ENCODE measurements around the gene RPL10L. TPM values are rescaled to one million over a fixed set of nuclear protein-coding genes. Genes with fewer than 3 reads are reported as not detected.

The RPL10L gene
- total RNA-seq, 1 experiment from 2014 or later = not detected

DNA sequence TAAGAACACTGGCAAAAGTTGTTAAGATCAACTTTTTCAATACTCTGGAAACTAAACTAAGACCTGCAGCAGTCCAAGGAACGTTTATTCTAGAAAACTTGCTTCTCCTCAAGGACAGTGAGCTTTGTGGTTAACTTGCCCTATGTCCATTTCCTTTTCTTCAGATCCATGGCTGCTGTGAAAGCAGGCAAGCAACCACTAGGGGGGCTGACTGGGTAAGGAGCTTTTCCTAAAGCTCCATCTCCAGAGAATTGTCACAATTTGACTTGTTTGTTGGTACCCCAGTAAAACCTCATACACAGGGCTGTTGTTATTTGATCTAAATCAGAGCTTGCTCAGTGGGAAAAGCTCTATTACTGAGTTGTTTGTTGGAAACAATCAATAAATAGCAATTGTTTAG is 10.1 kb upstream of the RPL10L start:
- Histone ChIP-seq H3K79me2 (ENCODE audit: insufficient read depth, low read length) (no peaks in the 10 kb centered on the region), H3K4me2 (ENCODE audit: insufficient read depth, insufficient read length, low read length) (no peak overlapping the region), H2AFZ (ENCODE audit: low read length) (no peak overlapping the region), H3K79me1 (ENCODE audit: insufficient read depth, low read depth, low read length, poor library complexity, severe bottlenecking) (no peaks in the 10 kb centered on the region), H3K27ac (ENCODE audit: insufficient read length, low read depth, low read length) (no peak overlapping the region), H3K27me3 (ENCODE audit: insufficient read depth, low read length) (no peaks in the 10 kb centered on the region), H3K4ac (ENCODE audit: low read depth, low read length) (no peak overlapping the region), H2BK120ac (ENCODE audit: low read depth, low read length, poor library complexity, severe bottlenecking) (no peak overlapping the region), H3K23me2 (ENCODE audit: insufficient read length, low read depth, low read length, poor library complexity, severe bottlenecking) (no peaks in the 10 kb centered on the region), H2BK15ac (ENCODE audit: low read depth, low read length) (no peak overlapping the region), H4K8ac (replicated peaks; ENCODE audit: insufficient read length, low read depth, low read length) (no peak overlapping the region), H2BK12ac (ENCODE audit: insufficient read length, low read depth, low read length) (no peak overlapping the region), H3K4me1 (ENCODE audit: insufficient read depth, low read length) (no peaks in the 10 kb centered on the region), H3K18ac (ENCODE audit: insufficient read length, low read depth, low read length) (no peak overlapping the region), H3K9ac (ENCODE audit: extremely low read depth, insufficient read length, low read length) (no peak overlapping the region), H4K91ac (ENCODE audit: insufficient read length, low read depth, low read length) (no peak overlapping the region), H3K14ac (ENCODE audit: insufficient read depth, low read length) (no peak overlapping the region), H3K23ac (ENCODE audit: insufficient read length, low read depth, low read length) (no peak overlapping the region), H3K56ac (ENCODE audit: insufficient read length, low read depth, low read length) (no peak overlapping the region), H4K5ac (ENCODE audit: insufficient read length, low read depth, low read length) (no peak overlapping the region), H4K20me1 (ENCODE audit: control insufficient read depth, insufficient read depth, insufficient read length) (no peaks in the 10 kb centered on the region), H2AK5ac (ENCODE audit: insufficient read length, low read length) (no peak overlapping the region), H3T11ph (ENCODE audit: low read length) (no peak overlapping the region), H2BK20ac (ENCODE audit: low read depth, low read length, poor library complexity, severe bottlenecking) (no peak overlapping the region), H3K9me3 (ENCODE audit: control insufficient read depth, low read depth, low read length) (no peaks in the 10 kb centered on the region), H2BK5ac (ENCODE audit: insufficient read length, low read length) (no peak overlapping the region)
- no CpG with 5 or more reads among the region's 1 CpG for WGBS (ENCODE audit: extremely low coverage, insufficient read length, low lambda C conversion rate)
- no peak overlapping the region for H3K27ac Mint-ChIP-seq
- DNase-seq = peak; percentile 45
- TF ChIP-seq, protein P1, sequence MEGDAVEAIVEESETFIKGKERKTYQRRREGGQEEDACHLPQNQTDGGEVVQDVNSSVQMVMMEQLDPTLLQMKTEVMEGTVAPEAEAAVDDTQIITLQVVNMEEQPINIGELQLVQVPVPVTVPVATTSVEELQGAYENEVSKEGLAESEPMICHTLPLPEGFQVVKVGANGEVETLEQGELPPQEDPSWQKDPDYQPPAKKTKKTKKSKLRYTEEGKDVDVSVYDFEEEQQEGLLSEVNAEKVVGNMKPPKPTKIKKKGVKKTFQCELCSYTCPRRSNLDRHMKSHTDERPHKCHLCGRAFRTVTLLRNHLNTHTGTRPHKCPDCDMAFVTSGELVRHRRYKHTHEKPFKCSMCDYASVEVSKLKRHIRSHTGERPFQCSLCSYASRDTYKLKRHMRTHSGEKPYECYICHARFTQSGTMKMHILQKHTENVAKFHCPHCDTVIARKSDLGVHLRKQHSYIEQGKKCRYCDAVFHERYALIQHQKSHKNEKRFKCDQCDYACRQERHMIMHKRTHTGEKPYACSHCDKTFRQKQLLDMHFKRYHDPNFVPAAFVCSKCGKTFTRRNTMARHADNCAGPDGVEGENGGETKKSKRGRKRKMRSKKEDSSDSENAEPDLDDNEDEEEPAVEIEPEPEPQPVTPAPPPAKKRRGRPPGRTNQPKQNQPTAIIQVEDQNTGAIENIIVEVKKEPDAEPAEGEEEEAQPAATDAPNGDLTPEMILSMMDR (conservative IDR thresholded peaks at IDR 0.05) = peak; percentile 67
- no peaks in the 10 kb centered on the region for H3K4me1 Mint-ChIP-seq
- no peaks in the 10 kb centered on the region for H3K27me3 Mint-ChIP-seq (ENCODE audit: low read depth)
- H3K4me3 Mint-ChIP-seq = no peak overlapping the region
- peaks cover 7 to 14% (median 8%) of the 10 kb centered on the region in 3 experiments for H3K36me3 Mint-ChIP-seq (ENCODE audit: insufficient read depth in 1 of 3, low read depth in 3 of 3)
- H3K9me3 Mint-ChIP-seq = peaks cover 16 to 20% of the 10 kb centered on the region in 2 experiments

Measured in H9 (cell line).